Myocyte (in vitro differentiated cells): ENCODE measurements around the gene NTM. TPM values are rescaled to one million over a fixed set of nuclear protein-coding genes. Genes with fewer than 3 reads are reported as not detected.

ENCODE experiments used
- DNase-seq: peaks from one replicate; pipeline ENCODE4 v3.0.0-alpha.2; 2012; ENCODE audit warnings: low read depth
- total RNA-seq: library from RNA; depleted of rRNA; stranded (reverse); fragments of >200 nt; gene quantifications from 2 replicates; pipeline ENCODE4 v1.2.3, GENCODE V29; 2014

NTM gene
- total RNA-seq, 1 donor from 2014 or later = 41.5 TPM

DNA sequence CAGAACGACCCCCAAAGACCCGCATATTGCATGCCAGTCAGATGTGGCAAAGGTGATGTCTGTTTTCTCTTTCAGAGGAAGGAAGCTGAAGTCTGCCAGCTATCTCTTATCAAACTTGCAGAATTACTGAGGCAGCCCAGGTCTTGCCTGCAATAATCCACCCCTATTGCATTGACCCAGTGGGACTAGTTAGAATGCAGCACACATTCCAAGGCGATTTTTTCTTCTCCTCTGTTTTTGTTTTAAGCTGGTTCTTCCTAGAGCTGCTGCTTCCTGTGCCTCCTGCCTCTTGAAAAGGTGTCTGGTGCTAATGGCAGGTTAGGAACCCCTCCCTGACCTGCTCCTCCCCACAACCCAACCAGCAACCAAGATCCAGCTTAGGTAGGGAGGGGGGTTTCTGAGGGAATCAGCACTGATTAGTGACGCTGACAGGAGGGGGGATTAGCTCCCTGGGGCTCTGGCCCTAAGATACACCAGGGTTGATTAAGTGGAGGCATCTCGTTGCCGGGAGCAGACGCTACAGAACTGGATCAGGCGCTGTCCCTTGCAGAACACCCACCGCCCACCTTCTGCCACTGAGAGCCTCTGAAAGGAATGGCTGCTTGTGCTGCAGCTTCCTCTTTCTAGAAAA is 2.8 kb downstream of the NTM start:
- DNase-seq = no peak

- DNase-seq = no peak
These were observed 3.3 kb downstream of the NTM start for GRCh38 chr11:131373756-131374155.

DNA sequence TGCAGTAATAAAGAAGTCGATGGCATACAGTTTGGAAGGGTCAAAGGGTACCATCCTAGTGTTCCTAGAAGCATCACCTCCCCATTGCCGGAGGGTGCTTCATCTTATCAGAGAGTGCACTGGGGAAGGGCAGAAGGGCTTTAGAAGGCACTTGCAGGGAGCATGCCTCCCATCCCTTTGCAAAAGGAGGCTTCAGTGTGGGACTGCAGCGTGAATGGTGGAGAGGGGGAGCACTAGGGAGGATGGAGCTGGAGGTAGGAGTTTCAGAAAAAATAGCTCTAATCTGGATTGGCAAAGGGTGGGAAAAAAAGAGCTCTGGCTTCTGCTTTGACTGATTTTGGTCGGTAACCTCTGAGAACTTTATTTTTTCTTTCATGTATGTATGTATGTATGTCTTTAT is 5.0 kb downstream of the NTM start:
- DNase-seq = no peak

DNA sequence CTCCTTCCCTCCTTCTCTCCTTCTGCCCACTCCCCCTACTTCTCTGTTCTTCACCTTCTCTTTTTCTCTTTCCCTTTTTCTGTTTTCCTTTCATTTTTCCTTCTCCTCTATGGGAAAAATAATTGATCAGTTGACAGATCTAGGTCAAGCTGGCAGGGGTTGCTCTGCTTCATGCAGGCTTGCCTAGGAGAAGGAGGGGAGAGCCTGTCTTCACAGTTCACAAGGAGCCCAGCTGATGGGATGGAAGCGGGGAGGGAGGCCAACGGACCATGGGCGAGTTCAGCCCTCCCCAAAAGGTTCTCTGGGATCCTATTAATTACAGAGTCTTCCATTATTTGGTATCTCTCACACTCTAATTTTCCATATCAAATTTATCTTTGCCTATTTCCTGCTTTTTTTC is 5.5 kb downstream of the NTM start:
- no peak for DNase-seq

DNA sequence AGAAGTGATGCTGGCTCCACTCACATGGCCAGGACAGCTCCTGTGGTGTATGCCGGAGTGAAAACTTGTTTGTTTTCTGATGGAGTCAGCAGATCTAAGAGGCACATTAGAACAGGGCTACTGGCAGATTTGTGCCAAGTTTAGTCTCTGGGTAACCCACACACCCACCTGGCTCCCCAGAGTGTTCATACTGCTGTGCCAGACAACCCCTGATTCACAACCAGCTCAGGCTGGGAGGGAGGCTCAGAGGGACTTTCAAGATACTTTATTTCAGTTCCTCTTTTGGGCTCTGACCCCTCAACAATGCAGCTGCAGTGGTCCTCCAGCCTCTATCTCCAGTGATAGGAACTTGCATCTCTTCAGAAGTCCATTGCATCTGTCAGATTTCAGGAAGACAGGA is 8.5 kb downstream of the NTM start:
- DNase-seq = no peak

DNA sequence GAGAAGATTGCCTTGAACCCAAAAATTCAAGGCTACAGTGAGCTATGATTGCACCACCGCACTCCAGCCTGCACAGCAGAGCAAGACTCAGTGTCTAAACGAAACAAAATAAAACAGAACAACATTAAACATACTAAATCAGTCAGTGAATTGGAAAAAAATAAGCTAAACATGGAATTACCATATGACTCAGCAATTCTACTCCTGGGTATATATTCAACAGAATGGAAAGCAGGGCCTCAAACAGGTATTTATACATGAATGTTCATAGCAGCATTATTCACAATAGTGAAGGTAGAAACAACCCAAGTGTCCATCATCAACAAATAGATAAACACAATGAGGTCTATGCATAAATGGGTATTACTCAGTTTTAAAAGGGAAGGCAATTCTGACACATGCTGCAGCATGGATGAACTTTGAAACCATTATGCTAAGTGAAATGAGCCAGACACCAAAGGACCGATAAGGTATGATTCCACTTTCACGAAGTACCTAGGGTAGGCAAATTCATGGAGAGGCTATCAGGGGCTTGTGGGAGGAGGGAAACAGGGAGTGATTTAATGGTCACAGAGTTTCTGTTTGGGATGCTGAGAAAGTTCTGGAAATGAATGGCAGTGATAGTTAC is 15.5 kb downstream of the NTM start:
- DNase-seq = no peak

GRCh38 chr11:131386408-131386807 is 16.0 kb downstream of the NTM start:
- no peak for DNase-seq

DNA sequence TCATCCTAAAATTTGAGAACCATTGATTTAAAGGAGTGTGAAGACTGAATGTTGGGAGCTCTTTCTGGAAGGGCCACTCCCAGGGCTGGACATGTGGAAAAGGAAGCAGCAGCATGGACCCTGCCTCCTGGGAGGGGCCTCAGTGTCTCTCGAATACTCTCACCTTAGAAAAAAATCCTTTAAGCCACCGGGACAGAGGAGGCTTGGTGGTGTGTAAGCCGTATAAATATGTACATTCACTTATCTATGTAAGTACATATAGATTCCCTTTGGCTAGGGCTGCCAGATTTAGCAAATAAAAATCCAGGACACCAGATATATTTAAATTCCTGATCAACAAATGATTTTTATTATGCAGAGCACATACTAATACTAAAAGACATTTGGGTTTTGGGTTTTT is 17.6 kb downstream of the NTM start:
- no peak for DNase-seq

DNA sequence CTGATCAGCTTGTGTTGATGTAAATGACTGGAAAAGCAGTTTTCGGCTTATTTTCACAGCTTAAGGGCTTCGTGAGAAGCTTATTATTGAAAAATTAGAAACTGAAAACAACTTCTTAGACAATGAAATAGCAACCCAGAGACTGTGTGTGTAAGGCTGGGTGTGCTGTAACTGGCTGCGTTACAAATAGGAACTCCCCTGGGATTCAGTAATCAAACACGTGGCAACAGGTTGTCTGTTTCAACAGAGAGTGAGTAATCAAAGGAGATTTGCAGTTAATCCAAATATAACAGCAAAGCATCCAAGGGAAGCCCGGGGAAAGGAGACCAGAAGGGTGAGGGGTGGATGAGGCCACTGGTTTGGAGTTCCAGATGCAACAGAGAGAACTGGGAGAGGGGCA is 19.2 kb downstream of the NTM start:
- no peak for DNase-seq

DNA sequence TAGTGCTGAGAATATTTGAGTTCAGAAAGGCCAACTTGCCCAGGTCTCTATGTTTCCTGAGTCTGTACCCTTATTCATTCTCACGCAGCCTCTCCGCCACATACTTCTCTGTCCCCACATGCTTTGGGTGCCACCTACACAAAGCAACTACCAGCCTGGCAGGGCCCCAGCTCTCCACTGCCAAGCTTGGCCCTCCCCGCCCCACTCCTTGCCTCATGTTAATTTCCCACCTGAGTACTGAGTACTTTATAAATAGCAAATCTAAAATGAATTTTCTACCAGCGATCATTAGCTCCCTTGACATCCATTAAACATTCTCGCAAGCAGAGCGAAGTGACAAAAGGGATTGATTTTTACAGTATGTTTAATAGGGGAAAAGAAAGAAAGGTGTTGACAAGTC is 20.8 kb downstream of the NTM start:
- DNase-seq = no peak

DNA sequence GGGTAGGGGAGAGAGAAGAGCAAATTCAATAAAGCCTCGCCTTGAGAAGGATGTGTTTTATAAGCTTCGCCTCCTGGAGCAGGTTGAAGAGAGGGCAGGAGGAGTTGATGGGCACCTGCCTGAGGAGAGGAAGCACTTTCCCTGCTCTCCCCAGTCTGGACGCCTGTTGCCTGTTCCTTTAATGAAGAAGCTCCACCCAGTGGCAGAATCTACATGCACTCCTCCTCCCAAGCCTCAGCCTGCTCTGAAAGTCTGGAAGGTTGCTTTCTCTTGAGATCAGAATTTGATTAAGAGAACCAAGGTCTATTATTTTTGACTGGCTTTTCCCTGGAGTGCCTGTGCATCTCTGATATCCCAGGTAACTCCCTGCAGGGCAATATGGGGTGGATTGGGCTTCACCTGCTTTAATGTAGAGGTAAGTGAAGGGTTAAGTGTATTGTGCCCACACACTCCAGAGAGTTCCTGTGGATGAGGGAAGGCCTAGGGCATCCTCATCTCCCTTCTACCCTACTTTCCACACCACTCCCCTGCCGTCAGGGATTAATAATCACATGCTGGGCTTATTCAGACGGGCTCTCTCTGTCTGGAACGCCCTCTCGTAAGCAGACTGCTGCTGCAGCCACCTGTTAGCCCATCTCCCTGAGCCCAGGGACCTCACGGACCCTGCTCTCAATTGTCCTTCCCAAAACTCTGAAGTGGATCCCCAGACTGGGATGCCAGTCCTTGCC is 22.3 kb downstream of the NTM start:
- DNase-seq = peak; percentile 28

DNA sequence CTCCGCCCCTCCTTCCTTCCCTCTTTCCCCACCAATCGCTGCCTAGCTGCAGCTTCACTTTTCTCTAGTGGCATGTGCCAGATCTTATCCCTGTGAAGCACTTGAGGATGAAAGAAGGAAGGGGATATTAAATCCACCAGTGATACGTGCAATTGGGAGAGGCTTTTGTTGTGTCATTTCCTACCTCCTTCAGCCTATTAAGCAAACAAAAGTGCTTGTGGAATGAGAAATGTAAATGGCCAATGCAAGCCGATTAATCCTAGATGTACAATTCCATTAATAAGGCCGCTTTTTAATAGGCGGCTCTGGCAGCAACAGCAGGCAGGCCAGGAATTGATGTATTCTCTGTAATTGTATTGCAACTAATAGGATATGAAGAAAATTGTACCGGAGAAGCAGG is 23.3 kb downstream of the NTM start:
- no peak for DNase-seq

GRCh38 chr11:131397675-131398074 is 27.3 kb downstream of the NTM start:
- no peak for DNase-seq

GRCh38 chr11:131402040-131402439 is 31.6 kb downstream of the NTM start:
- DNase-seq = no peak

DNA sequence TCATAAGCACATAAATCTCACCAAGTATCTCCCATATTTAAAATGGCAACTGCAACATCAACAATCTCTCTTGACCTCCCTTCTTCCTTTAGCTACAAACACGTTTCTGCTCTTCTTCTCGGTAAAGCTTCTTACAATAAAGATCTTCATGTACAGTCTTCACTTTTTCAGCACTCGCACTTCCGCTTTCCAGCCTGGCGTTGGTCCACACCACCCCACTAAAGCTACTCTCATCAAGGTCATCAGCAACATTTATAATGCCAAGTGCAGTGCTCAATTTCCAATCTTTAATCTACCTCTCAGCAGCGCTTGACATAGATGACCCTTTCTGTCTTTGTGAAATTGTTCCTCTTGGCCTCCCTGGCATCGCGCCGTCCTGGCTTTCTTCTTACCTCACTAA is 33.6 kb downstream of the NTM start:
- no peak for DNase-seq

- DNase-seq = peak; percentile 13
These were observed 37.7 kb downstream of the NTM start for GRCh38 chr11:131408025-131408640.

GRCh38 chr11:131409345-131409744 is 38.9 kb downstream of the NTM start:
- no peak for DNase-seq

DNA sequence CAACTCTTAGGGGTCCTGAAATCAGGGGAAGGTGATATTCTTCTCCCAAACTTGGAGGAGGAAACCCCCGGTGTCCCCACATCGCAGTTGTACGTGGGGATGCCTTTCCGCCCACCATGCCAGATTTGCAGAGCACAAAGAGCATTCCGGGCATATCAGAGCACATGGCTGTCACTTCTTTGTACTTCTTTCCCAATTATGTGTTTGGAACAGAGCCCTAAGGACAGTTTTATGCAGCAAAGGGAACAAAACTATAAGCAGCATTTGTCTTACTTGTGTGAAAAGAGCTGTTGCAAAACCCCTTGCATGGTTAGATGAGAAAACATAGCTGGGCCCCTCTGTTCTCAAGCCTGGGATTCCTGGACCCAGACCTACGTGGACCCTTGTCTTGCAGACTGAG is 41.2 kb downstream of the NTM start:
- no peak for DNase-seq

DNA sequence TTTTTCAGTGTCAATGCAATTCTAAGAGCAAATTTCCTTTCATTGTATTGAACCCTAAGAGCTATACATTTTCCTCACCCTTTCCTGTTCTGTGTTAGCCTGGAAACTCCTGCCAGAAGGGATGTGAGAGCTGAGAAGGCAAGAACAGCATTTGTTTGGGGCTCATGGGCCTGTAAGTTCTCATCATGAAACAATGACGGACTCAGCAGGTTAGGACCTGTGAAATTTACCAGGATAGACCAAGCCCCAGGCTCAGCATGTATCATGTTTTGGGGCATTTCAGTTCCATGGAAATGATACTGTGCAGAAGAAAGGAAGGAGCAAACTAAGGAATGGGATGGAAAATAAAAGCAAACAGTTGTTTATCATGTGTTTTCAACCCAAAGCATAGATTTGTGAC is 41.6 kb downstream of the NTM start:
- no peak for DNase-seq

GRCh38 chr11:131413217-131413616 is 42.8 kb downstream of the NTM start:
- no peak for DNase-seq

DNA sequence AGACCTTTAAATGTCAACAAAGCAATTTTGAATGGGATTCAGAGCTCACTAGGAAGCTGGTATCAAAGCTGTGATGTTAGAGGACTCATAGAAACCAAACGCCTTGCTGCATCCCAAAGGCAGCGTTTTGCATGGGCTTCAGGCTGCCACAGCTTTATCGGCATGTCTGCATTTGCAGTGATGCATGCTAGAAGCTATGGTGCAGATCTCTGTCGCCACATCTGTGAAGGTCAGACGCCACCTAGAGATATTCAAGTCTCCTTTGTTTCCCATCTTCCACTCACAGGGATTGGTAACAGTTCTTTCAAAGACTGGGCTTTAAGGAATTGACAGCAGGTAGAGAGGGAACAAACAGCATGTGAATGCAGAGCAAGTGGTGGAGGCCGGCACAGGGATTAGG is 47.8 kb downstream of the NTM start:
- DNase-seq = no peak

DNA sequence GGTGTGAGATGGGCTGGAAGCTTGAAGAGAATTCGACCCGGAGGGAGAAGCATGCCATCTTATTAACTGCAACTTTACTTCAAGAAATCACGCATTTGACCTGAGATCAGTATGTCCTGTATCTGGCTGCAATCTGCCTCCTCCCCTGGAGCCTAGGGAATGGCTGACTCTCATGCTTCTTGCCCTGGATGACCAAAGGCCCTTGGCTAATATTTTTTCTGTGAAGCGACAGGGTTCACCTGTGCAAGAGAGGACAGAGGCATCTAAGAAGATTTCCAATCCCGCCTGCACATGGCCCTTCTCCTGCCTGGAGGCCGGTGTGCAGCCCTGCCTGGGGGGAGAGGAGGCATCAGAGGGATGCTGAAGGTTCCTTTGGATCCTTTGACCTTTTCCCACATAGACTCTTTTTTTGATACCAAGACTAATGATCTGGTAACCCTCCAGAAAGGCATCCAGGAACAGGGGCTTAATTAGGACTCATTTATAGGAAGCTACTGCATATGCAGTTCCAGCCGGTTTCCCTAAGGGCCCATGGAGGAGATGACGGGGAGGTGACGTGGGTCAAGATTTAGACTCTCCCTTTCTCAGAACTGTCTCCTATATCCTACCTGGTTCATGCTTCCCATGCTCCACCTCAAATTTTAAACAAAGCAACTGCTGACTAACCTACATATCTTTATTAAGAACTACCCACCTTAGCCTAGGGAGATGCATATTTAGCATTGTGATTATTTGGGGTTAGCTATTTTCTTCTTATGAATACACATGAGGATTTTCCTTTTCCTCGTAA is 50.8 kb downstream of the NTM start:
- no peak for DNase-seq
